ENCODE data around the gene GJA9. TPM values are rescaled to one million over a fixed set of nuclear protein-coding genes. Genes with fewer than 3 reads are reported as not detected.
A peak's percentile ranks its signal among the peaks of the same experiment; 100 is the strongest.

The GJA9 gene
- total RNA-seq, 1 experiment from 2014 or later = not detected

- Mint-ChIP-seq H3K9me3 (no peaks in the 10 kb centered on the region), H3K4me1 (peaks cover 12% of the 10 kb centered on the region), H3K4me3 (peak within 1 kb of the TSS; percentile 92), H3K27ac (peak within 1 kb of the TSS; percentile 41; the same call in 1 of the 2 replicates), H3K27me3 (ENCODE audit: low read depth) (no peaks in the 10 kb centered on the region), H3K36me3 (peaks cover 4% of the 10 kb centered on the region; the same call in 1 of the 2 replicates)
- ATAC-seq (peak; percentile 99), DNase-seq (ENCODE audit: low spot score) (peak; percentile 98)
- CTCF ChIA-PET = interaction anchor here (1.0 to 2.9 kb wide), 3 partner anchors 91 to 318 kb away, joined by 4 to 9 read pairs (median 5); no protein-coding TSS in a partner anchor
- POLR2A ChIA-PET = interaction anchor here (0.5 to 1.5 kb wide), 3 partner anchors 19 to 153 kb away, joined by 3 to 6 read pairs (median 4); partner anchors contain the start of gene NDUFS5
- TF ChIP-seq CREM (CRISPR knock-in tag; IDR thresholded peaks at IDR 0.05) (no peak), MYBL2 (CRISPR knock-in tag; IDR thresholded peaks at IDR 0.05) (peak; percentile 6; the same call in 1 of the 2 replicates), SMAD4 (CRISPR knock-in tag; IDR thresholded peaks at IDR 0.05) (no peak), ZBTB43 (CRISPR knock-in tag; IDR thresholded peaks at IDR 0.05) (peak; percentile 34; the same call in 1 of the 2 replicates), NFYB (CRISPR knock-in tag; conservative IDR thresholded peaks at IDR 0.05; ENCODE audit: low read depth) (no peak), HMGXB4 (CRISPR knock-in tag; IDR thresholded peaks at IDR 0.05) (0 out of 2 replicates have a peak, but pooled peaks have one; percentile 36), ZNF232 (CRISPR knock-in tag; IDR thresholded peaks at IDR 0.05) (0 out of 2 replicates have a peak, but pooled peaks have one; percentile 17), ERG (CRISPR knock-in tag; IDR thresholded peaks at IDR 0.05) (no peak), TEAD1 (CRISPR knock-in tag; IDR thresholded peaks at IDR 0.05) (0 out of 2 replicates have a peak, but pooled peaks have one; percentile 70), FOXP4 (CRISPR knock-in tag; IDR thresholded peaks at IDR 0.05) (0 out of 2 replicates have a peak, but pooled peaks have one; percentile 53), MAX (CRISPR knock-in tag; IDR thresholded peaks at IDR 0.05) (peak; percentile 69; the same call in 1 of the 2 replicates), FOXK1 (CRISPR knock-in tag; IDR thresholded peaks at IDR 0.05) (peak; percentile 69; the same call in 1 of the 2 replicates), CDX4 (CRISPR knock-in tag; IDR thresholded peaks at IDR 0.05; ENCODE audit: borderline replicate concordance) (no peak), SMAD3 (CRISPR knock-in tag; IDR thresholded peaks at IDR 0.05; ENCODE audit: borderline replicate concordance) (peak; percentile 71; the same call in 1 of the 2 replicates), CTCF (IDR thresholded peaks at IDR 0.05) (0 out of 2 replicates have a peak, but pooled peaks have one; percentile 12), USF1 (CRISPR knock-in tag; IDR thresholded peaks at IDR 0.05) (0 out of 2 replicates have a peak, but pooled peaks have one; percentile 29), ETV6 (CRISPR knock-in tag; IDR thresholded peaks at IDR 0.05) (peak; percentile 70; the same call in 1 of the 2 replicates), SP1 (CRISPR knock-in tag; conservative IDR thresholded peaks at IDR 0.05) (peak; percentile 69; the same call in 1 of the 2 replicates), FOXJ3 (CRISPR knock-in tag; IDR thresholded peaks at IDR 0.05; ENCODE audit: borderline replicate concordance) (no peak), E2F1 (CRISPR knock-in tag; IDR thresholded peaks at IDR 0.05) (no peak; the same call in 1 of the 2 replicates)
Observed at GRCh38 chr1:38873027-38873969, 8.1 kb downstream of the GJA9 start, which contains the start of gene MYCBP. Gene MYCBP, minus strand, starts transcription at chr1:38873348. Its CDS starts 43 bp downstream, at chr1:38873305.
